Measurements from ENCODE around the gene TMEM240. TPM values are rescaled to one million over a fixed set of nuclear protein-coding genes. Genes with fewer than 3 reads are reported as not detected.

Gene TMEM240
- total and polyA plus RNA-seq, 9 of the 15 experiments (the other 6 are each of a cell fraction or from before 2014, with no cell fraction given), result 0.24 to 2.0 (median 0.69) TPM; not detected in 5

- TF ChIP-seq, protein P1, sequence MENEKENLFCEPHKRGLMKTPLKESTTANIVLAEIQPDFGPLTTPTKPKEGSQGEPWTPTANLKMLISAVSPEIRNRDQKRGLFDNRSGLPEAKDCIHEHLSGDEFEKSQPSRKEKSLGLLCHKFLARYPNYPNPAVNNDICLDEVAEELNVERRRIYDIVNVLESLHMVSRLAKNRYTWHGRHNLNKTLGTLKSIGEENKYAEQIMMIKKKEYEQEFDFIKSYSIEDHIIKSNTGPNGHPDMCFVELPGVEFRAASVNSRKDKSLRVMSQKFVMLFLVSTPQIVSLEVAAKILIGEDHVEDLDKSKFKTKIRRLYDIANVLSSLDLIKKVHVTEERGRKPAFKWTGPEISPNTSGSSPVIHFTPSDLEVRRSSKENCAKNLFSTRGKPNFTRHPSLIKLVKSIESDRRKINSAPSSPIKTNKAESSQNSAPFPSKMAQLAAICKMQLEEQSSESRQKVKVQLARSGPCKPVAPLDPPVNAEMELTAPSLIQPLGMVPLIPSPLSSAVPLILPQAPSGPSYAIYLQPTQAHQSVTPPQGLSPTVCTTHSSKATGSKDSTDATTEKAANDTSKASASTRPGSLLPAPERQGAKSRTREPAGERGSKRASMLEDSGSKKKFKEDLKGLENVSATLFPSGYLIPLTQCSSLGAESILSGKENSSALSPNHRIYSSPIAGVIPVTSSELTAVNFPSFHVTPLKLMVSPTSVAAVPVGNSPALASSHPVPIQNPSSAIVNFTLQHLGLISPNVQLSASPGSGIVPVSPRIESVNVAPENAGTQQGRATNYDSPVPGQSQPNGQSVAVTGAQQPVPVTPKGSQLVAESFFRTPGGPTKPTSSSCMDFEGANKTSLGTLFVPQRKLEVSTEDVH (IDR thresholded peaks at IDR 0.05; ENCODE audit: low read depth, partially characterized antibody), result peak; percentile 86
- TF ChIP-seq U2AF1 (optimal IDR thresholded peaks at IDR 0.05; ENCODE audit: low read depth, low read length) (no peak), ZNF589 (CRISPR knock-in tag; IDR thresholded peaks at IDR 0.05; ENCODE audit: low read depth) (0 out of 2 replicates have a peak, but pooled peaks have one; percentile 70), POU5F1 (IDR thresholded peaks at IDR 0.05; ENCODE audit: borderline replicate concordance, low read depth, low read length, partially characterized antibody) (peak; percentile 79), NRF1 (conservative IDR thresholded peaks at IDR 0.05 in 1 of 2, IDR thresholded peaks at IDR 0.05 in 1 of 2) (peak; percentile 50 to 65), FOXM1 (IDR thresholded peaks at IDR 0.05; ENCODE audit: low read depth) (no peak), FOXM1 (CRISPR knock-in tag; IDR thresholded peaks at IDR 0.05; ENCODE audit: low read depth) (peak; percentile 96), FOXA1 (IDR thresholded peaks at IDR 0.05; ENCODE audit: borderline replicate concordance) (no peak), RB1 (IDR thresholded peaks at IDR 0.05; ENCODE audit: low read depth) (peak; percentile 95), HBP1 (CRISPR knock-in tag; IDR thresholded peaks at IDR 0.05) (no peak), PHB (CRISPR knock-in tag; IDR thresholded peaks at IDR 0.05) (peak; percentile 60; the same call in 1 of the 2 replicates), NKRF (IDR thresholded peaks at IDR 0.05; ENCODE audit: borderline replicate concordance) (peak; percentile 87), PHF8 (IDR thresholded peaks at IDR 0.05; ENCODE audit: borderline replicate concordance, low read length) (peak; percentile 99), SREBF1 (IDR thresholded peaks at IDR 0.05; ENCODE audit: borderline replicate concordance, low read depth, low read length) (0 out of 2 replicates have a peak, but pooled peaks have one; percentile 37), ZKSCAN3 (CRISPR knock-in tag; IDR thresholded peaks at IDR 0.05) (no peak), EP300 (IDR thresholded peaks at IDR 0.05; ENCODE audit: low read length) (peak; percentile 59), NR0B1 (IDR thresholded peaks at IDR 0.05; ENCODE audit: partially characterized antibody) (no peak)
- TF ChIP-seq, protein P2, sequence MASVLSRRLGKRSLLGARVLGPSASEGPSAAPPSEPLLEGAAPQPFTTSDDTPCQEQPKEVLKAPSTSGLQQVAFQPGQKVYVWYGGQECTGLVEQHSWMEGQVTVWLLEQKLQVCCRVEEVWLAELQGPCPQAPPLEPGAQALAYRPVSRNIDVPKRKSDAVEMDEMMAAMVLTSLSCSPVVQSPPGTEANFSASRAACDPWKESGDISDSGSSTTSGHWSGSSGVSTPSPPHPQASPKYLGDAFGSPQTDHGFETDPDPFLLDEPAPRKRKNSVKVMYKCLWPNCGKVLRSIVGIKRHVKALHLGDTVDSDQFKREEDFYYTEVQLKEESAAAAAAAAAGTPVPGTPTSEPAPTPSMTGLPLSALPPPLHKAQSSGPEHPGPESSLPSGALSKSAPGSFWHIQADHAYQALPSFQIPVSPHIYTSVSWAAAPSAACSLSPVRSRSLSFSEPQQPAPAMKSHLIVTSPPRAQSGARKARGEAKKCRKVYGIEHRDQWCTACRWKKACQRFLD (CRISPR knock-in tag; IDR thresholded peaks at IDR 0.05), result peak; percentile 70; the same call in 1 of the 2 replicates
These were observed 34.5 kb upstream of the TMEM240 start, which contains the start of gene SSU72 (continued) for GRCh38 chr1:1574721-1575537.
